Right renal cortex interstitium (tissue), 3 donors: ENCODE data around the gene NOC4L. TPM values are rescaled to one million over a fixed set of nuclear protein-coding genes. Genes with fewer than 3 reads are reported as not detected.
"Not testable (repeated sequence)": the region's sequence is repeated elsewhere in the genome, so short reads cannot be mapped to it uniquely, and the experiment has no call there.

Experiments
- DNase-seq, 3 donors: peaks; one replicate each; pipeline ENCODE4 v3.0.0-alpha.2; 2013; ENCODE audit warnings: low read depth in 3 of 3, low spot score in 2 of 3
- polyA plus RNA-seq, 3 donors: library from polyadenylated mRNA; unstranded; fragments of 120-200 nt; gene quantifications; one replicate each; pipeline ENCODE4 v1.2.1, GENCODE V29; 2013; ENCODE audit not compliant: insufficient read length in 3 of 3

Gene NOC4L
- polyA plus RNA-seq, 3 donors = 10.9 to 12.4 (median 11.3) TPM

DNA sequence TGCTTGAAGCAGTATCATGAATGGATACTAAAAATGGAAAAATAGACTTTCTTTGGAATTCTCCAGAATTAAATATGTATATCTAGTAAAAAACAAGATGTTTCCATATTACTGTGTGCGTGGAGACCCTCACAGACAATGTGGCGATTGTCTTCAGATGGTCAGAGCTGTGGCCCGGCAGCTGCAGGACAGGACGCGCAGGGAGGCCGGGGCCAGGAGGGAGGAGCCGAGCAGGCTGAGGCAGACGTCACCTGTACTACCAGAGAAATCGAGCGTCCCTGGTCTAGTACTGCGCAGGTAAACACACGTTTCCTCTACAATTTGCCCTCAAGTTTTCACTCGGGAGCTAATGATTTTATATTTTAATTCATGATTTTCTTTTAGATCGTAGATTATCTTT, 23.0 kb upstream of the NOC4L start:
- DNase-seq = no peak

DNA sequence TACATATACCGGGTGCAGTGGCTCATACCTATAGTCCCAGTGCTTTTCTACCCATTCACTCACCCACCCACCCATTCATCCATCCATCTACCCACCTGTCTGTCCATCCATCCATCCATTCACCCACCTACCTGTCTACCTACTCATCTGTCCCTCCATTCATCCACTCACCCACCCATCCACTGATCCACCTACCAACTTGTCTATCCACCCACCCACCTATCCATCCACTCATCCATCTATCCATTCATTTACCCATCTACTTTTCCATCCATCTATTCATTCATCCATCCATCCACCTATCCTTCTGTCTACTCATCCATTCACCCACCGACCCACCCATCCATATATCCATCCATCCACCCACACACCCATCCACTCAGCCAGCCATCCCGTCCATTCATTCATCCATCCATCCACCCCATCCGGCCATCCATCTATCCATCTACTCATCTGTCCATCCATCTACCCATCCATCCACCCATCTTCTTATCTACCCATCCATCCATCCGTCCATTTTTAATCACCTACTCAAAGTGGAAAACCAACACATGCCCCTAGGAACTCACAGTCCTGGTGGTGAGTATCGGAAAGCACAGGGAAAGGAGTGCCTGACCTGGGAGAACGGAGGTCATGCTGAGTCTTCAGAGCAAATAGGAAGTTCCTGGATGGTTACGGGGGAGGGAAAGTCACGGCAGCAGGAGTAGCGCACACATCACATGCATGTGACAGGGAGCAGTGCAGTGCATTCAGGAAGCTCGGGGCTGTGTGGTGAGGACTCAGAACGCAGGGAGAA, 20.1 kb upstream of the NOC4L start:
- DNase-seq = no peak

DNA sequence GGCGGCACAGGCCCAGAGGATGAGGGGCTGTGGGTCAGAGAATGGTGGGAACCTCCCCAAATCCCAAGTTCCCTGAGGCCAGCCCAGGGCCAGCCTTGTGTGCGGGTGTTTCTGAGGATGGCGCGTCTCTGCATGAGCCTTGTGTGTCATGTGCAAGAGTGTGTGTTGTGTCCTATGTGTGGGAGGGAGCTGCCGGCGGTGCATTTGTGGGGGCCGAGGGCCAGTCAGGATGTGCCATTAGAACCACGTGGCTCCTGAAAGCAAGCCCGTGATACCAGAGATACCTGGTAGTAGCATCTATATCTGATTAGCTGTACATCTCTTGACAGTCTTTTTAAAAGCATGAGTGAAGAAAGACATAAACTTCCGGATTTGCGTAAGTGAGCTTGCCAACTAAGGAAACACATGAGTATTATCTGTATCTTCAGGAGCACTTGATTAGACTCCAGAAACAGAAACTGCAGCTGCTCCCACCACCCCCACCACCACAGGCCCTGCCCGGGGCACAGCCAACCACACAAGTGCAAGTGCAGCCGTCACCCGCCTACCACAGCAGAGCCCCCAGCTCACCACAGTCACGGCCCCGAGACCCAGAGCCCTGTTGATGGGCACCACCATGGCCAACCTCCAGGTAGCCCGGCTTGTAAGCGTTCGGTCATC, 19.4 kb upstream of the NOC4L start:
- DNase-seq = no peak

DNA sequence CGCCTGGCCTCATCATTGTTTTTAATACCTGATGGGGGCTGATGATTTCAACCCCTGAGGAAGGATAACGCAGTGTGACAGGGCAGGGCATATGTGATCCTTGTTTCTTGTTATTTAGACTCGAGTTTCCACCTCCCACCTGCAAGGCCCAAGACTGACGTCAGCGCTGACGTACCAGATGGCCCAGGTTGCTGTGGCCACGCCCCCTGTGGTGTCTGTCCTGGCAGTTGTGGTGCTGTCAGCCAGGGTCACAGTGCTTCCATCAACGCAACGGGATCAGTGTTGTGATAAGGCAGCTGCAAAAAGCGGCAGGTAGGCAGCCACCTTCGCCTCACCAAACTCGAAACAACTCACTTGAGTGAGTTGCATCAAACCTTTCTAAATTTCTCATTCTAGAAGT, 18.5 kb upstream of the NOC4L start:
- no peak for DNase-seq

DNA sequence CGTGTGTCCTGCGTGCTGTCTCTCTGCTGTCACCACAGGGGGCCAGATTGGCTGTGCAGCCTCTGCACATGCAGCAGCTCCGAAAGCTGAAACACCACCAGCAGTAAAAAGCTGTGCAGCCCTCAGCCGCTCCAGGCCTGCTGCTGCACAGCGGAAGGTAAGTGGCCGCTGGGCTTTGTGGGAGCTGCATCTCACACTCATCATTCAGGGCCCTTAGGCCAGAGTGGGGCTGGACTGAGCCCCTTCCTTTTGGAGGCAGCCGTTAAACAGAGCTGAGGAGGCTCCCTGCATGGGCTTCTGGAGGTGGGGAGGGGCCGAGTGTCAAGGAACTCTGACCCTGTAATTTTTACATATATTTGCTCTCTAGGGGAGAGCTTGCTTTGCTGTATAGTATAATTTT, 17.2 kb upstream of the NOC4L start:
- DNase-seq = no peak

DNA sequence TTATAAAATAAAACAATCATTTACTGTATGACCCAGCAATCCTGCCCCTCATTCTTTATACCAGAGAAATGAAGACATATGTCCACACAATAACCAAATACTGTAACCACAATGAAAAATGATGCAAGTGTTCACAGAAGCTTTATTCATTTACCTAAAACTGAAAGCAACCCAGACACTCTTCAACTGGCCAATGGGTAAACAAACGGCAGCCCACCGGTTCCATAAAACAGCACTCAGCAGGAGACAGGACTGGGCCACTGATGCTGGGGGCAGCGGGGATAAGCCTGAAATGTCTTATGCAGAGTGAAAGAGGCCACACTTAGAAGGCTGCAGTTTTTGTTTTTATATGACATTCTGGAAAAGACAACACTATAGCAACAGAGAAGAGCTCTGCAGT, 15.2 kb upstream of the NOC4L start:
- no peak for DNase-seq

DNA sequence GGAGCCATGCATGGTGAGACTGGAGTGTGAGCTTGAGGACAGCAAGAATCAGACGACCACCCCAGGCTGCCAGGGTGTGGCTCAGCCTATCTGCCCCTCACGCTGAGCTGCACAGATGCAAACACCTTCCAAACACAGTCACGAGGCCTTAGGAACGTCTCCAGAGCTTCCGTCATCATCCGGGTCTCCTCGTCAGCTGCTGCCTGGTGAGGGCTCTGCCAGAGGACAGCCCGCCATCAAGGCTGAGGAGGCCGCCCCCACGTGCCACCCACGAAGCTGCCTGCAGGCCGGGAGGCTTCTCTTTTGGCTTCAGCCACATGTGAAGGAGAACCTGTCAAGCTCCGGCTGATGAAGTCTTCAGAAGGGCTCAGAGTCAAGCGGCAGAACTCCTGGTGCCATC, 13.6 kb upstream of the NOC4L start:
- DNase-seq = no peak

DNA sequence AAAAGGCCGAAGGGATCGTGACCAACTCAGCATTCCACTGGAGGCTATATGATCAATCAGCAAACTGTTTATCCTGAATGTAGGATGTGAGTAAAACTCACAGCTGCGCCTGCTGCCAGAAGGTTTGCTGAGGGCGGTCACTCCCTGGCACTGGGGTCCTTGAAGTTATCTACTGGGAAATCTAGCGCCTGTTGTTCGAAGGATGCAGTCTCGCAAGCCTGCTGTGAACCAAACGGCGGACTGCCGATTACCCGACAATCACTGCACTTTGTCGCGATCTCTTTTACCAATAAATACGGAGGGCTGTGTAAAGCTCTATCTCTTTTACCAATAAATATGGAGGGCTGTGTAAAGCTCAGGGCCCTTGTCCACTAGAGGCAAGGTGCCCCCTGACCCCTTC, 13.0 kb upstream of the NOC4L start:
- no peak for DNase-seq

DNA sequence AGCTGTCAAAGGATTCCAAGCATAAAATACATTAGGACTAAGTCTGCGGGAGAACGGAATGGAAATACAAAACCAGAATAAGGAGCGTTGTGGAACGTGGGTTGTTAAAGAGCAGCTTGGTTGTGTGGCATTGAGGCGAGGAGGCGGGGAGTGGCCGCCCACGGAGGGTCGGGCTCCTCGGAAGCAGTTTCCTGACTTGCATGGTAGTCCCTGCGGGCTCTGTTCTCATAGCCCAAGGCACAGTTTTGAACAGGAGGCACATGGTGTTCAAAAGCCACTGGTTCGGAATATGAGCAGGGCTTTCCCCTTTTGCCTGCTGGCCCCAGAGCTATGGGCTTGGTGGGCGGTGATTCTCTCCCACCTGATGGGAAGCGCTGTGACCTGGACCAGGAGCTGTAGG, 12.3 kb upstream of the NOC4L start:
- no peak for DNase-seq

DNA sequence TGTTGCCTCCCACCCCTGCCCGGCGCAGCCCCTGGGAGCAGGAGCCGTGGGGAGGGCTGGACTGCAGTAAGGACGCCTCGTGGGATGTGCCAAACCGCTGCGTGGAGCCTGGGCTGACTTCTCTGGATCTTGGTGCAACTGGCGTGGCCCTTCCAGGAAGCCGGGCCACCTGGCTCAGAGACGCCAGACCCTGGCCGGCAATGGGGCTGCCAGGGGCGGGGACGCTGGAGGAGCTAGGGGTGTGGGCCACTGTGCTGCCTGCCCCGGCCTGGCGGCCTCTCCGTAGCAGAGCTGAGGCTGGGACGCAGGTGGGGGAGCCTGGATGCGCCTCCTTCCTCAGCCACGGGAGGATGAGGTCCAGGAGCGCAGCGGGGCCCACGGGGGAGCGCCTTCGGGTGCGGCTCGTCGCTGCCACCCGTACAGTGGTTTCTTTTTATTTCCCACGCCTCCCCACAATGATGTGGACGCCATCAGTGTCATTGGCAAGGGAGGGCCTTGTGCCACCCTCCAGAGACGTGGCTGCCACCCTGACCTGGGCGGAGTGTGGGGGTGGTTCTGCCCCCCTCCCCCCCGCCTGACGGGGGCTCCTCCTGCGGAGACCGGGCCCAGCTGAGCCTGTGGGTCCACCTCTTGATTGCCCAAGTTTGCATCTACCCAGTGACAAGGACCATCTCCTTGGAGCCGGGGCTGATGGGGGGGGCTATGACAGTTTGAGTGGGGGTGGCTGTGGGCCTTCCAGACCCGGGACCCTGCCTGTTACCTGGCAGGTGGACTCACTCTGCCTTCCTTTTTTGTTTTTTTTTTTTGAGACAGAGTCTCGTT, 11.4 kb upstream of the NOC4L start:
- DNase-seq = no peak

DNA sequence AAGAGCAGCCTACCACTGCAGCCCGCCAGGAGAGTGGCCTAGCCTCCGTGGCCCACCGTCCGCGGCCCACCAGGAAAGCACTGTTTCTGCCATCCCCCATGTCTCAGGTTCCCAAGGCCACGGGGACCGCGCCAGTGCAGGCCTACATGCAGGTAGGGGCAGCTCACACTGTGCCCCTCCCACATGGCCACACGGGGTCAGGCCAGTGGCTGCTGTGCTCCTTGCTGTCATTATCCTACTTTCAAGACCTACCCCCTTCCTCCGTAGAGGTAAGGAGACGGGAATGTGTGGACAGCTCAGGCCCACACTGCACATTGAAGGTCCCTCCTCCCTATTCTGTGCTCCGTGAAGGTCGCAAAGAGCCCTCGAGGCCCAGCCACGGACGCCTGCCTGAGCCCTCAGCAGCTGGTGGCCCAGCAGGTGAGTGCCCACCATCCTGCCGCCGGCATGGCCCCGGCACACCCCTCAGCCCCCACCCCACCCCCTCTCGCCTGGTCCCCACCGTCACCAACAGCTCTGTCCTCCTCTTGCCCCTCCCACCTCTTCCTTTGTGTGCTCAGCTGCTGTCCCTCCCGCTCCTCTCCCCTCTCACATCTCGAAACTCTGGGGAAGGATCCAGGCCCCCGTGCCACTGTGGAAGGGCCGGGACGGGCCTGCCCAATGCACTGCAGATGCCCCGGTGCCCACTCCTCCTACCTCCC, 10.2 kb upstream of the NOC4L start:
- DNase-seq = no peak

DNA sequence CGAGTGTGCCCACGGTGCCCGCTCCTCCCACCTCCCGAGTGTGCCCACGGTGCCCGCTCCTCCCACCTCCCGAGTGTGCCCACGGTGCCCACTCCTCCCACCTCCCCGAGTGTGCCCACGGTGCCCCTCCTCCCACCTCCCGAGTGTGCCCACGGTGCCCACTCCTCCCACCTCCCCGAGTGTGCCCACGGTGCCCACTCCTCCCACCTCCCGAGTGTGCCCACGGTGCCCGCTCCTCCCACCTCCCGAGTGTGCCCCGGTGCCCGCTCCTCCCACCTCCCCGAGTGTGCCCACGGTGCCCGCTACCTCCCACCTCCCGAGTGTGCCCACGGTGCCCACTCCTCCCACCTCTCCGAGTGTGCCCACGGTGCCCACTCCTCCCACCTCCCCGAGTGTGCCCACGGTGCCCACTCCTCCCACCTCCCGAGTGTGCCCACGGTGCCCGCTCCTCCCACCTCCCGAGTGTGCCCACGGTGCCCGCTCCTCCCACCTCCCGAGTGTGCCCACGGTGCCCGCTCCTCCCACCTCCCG, 9.5 kb upstream of the NOC4L start:
- not testable (repeated sequence) for DNase-seq

DNA sequence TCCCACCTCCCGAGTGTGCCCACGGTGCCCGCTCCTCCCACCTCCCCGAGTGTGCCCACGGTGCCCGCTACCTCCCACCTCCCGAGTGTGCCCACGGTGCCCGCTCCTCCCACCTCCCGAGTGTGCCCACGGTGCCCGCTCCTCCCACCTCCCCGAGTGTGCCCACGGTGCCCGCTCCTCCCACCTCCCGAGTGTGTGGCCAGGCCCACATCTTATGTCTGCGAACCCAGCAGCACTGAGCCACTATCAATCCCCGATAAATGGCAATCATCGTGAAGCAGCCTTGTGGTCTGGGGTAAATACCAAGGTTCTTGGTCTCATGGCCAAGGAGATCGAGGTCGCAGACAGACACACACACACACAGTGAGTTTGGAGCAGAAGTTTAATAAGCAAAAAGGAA, 8.0 kb upstream of the NOC4L start:
- not testable (repeated sequence) for DNase-seq

DNA sequence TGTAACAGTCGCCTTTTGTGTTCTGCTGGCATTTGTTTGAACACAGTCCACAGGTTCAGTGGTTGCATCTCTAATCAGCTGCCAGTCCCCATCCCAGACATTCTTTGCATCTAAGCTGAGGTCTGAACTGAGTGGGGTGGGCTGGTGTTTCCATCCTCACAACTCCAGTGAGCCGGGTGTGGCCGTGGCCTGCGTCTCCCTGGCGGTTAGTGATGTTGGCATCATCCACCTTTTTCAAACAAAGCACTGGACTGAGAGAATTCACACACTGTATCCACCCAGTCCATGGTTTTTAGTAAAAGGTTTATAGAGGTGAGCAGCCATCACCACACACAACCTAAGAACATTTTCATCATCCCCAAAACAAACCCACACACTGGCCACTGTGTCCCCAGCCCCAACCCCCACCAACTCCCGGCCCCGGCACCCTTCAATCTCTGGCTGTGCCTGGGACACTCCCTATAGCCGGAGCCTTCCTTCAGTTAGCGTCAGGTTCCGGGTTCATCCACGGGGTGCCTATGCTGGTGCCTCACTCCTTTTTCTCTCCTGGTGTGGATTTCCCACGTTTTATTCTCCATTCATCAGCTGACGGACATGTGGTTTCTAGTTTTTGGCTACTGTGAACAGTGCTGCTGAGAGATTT, 6.7 kb upstream of the NOC4L start:
- no peak for DNase-seq

DNA sequence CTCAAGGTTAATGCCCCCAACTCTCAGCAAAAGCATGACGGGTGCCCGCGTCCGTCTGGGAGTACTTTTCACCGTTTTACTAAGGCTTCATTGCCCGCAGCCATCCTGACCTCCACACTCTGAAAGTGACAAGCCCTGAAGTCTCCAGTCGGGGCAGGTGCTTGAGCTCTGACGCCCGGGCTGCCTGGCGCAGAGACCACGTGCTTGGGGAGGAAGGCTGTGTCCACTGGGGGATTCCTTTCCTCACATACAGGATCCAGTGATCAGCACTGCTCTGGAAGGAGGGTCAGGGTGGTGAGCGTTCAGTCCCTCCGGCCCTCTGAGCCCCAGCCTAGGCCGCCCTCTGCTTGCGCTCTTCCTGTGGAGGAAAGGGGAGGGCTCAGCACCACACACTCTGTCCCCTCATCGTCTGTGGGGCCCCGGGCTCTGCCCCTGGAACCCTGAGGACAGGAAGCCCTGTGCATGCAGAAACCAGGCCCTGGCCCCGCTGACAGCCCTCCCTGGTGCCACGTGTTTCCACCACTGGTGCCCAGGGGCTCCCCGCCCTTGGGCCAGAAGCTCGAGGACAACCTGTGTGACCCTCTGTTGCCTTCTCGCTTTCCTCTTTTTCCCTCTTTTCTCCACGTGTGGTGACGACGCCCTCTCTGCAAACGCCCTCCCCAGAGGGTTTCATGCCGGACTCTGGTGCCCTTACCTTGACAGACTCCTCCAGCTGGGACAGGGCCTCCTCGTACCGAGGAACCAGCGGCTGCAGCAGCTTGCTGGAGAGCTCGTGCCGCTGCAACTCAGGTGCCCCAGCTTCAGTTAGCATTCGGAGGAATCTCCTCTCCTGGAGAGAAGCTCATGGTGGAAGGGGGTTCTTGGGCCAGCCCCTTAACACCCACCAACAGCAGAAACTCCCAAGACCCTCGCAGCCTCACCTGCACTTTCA, 5.1 kb upstream of the NOC4L start:
- no peak for DNase-seq

DNA sequence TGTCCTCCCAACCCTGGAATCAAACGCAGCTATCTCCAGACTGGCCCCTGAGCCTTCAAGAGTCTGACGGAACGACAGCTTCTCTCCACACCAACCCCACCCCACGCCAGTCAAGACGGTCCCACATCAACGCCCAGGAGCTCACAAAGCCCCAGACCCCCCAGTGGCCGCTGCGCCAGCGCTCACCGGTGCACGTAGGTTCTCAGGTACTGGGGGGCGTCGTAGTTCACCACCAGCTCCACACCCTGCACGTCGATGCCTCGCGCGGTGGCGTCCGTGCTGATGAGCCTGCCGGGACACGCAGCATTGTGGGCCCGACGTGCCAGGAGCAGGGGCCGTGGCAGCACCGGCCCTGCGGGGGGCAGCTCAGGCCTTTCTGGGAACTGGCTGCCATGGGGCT, 4.3 kb upstream of the NOC4L start:
- DNase-seq = no peak

DNA sequence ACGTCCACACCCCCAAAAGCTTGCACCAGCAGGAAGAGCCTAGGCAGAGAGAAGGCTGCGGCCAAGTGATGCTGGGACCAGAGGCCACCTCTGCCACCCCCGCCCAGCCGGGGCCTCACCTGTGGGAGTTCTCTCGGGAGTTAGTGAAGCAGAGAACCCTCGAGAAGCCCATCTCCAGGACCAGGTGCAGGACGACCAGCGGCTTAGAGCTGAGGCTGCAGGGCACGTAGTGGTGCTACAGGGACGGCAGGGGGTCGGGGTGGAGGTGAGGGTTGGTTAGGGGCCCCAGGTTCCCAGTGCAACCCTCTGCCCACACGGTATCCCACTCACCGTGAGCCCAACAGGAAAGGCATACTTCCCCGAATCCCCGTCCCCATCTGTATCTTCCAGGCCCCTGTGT, 3.8 kb upstream of the NOC4L start:
- no peak for DNase-seq

DNA sequence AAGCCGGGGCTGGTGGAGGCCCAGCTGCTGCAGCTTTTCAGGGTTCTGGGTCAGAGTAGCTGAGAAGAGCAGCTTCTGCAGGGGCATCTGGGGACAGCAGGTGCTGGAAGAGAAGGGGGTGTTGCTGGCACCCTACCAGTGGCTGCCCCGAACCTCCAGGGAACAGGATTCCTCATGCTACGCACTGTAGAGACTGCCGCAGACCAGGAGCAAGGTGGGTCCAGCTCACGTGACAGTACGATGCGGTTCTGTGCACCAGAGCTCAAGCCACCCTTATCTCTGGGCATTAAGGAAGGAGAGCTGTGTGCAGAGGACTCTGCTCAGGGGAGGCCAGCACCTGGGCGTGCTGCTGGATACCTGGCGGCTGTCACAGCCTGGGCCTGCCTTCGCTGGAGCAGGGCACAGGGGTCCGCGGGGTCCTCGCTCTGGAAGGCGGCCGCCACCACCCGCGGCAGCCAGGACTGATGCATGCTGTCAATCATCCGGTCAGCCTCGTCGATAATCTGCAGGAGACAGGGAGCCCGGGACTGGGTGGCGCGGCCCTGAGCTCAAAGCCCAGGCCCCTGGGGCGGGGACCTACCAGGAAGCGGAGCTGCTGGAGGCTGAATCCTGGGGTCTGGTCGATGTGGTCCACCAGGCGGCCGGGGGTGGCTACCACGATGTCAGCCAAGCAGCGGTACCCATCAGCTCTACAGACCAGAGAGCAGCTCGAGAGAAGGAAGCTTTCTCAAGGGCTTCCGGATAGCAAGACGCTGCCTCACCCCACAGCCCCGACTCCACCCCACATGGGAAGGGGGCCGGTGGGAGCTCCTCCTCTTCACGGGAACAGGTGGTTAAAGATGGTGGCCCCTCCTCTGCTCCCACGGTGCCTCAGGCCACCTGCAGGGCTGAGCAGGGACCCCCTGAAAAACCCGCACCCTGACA, 3.1 kb upstream of the NOC4L start:
- DNase-seq = no peak
